NCI-H345 treated with DMSO at 0.1 percent for 48 hours (cell line): Measurements from ENCODE around the gene ECHS1.

ENCODE experiments used
- DNase-seq: peaks from one replicate; lab custom pipeline; 2025; ENCODE audit not compliant: unreplicated experiment; lab: John Stamatoyannopoulos, UW

The ECHS1 gene

GRCh38 chr10:133344236-133344635 lies 28.9 kb downstream of the ECHS1 start:
- no peak for DNase-seq

- DNase-seq, result no peak
These were observed 29.6 kb downstream of the ECHS1 start for GRCh38 chr10:133343558-133343957.

- DNase-seq, result no peak
These were observed 30.2 kb downstream of the ECHS1 start for GRCh38 chr10:133342942-133343341.

GRCh38 chr10:133341983-133342382 lies 31.2 kb downstream of the ECHS1 start:
- no peak for DNase-seq

- no peak for DNase-seq
These were observed 33.3 kb downstream of the ECHS1 start for GRCh38 chr10:133339708-133340380.

GRCh38 chr10:133338080-133339071 lies 34.8 kb downstream of the ECHS1 start:
- DNase-seq, result no peak

- DNase-seq, result no peak
These were observed 35.8 kb downstream of the ECHS1 start for GRCh38 chr10:133337370-133337725.

GRCh38 chr10:133336577-133337369 lies 36.4 kb downstream of the ECHS1 start, which contains the start of gene CALY:
TSS of gene CALY (minus strand) at chr10:133336896. CDS start at chr10:133328989, 7,907 bp downstream.
- DNase-seq, result no peak

GRCh38 chr10:133336118-133336576 lies 37.0 kb downstream of the ECHS1 start:
- no peak for DNase-seq

- DNase-seq, result no peak
These were observed 37.7 kb downstream of the ECHS1 start for GRCh38 chr10:133335246-133336117.

- no peak for DNase-seq
These were observed 38.5 kb downstream of the ECHS1 start for GRCh38 chr10:133334503-133335245.

- DNase-seq, result no peak
These were observed 40.0 kb downstream of the ECHS1 start for GRCh38 chr10:133332936-133333699.

- DNase-seq, result peak; percentile 61
These were observed 43.5 kb downstream of the ECHS1 start for GRCh38 chr10:133329491-133330202.

GRCh38 chr10:133328358-133329343 lies 44.5 kb downstream of the ECHS1 start:
- no peak for DNase-seq

GRCh38 chr10:133327651-133328357 lies 45.4 kb downstream of the ECHS1 start:
- no peak for DNase-seq
